Cerebellar cortex (tissue), 1 donor: ENCODE data around the gene DTHD1.

Source experiments
- DNase-seq: peaks from one replicate; pipeline ENCODE4 v3.0.0-alpha.2; 2015; ENCODE audit warnings: low spot score

The DTHD1 gene

GRCh38 chr4:36348403-36348938, 67.1 kb downstream of the DTHD1 start:
- DNase-seq = no peak

DNA sequence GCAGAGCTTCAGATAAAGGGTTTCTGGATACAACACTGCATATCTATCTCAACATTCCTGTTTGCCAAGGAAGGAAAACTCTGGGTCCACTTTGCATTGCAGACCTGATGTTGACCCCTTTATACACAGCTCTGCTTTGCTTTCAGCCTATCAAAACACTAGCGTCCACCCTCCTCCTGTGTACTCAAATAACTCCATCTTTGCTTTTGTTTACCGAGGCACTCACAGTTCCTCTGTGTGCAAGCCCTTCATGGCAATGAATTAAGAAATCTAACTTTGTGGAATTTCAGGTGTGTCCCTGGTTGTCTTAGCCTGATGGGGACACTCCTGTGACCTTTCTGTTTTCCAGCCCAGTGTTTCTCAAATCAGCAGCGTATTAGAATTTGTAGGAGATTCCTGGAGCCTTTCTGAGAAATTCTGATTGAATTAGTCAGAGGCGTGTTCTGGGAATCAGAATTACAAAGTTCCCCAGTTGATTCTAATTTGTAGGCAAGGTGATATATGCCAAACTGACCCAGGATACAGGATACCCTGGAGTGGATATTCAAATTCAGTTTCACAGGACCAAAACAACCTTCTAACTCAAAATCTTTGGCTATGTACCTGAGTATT, 68.6 kb downstream of the DTHD1 start:
- DNase-seq = no peak

- DNase-seq = peak; percentile 42
Observed at GRCh38 chr4:36351082-36351666, 69.8 kb downstream of the DTHD1 start.

DNA sequence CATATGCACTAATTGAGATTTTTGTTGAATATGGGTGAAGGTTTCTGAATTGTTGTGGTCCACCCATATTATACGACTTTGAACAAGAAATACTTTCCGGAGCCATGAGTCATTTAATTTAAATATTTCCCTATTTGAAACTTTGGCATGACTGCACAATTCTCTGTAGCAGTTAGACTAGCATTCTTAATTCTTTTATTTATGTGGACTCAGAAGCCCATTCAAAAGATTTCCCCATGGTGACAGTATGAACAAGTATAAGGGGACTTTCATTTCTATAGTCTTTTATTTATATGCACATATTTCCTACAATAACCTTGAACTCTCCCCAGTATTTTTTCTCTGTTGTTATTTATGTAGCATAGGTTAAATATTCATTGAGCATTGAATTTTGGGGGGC, 72.6 kb downstream of the DTHD1 start:
- no peak for DNase-seq

GRCh38 chr4:36358173-36358572, 76.8 kb downstream of the DTHD1 start:
- DNase-seq = no peak

DNA sequence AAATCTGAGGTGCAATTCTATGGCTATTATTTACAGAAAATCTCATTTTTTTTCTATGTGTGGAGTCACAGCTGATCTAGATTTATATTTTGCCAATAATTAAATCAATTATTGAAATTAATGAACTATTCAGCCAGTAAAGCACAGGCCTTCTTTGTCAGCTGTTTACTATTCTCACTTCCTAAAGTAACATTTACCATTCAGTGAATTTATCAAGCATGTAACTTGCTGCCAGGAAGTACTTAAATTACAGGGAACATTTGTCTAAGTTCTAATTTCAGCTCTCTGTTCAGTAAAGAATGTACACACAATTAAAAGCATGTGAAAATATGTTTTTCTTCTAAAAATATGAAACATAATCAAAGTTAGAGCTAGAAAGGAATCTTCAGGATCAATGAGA, 79.3 kb downstream of the DTHD1 start:
- DNase-seq = no peak

DNA sequence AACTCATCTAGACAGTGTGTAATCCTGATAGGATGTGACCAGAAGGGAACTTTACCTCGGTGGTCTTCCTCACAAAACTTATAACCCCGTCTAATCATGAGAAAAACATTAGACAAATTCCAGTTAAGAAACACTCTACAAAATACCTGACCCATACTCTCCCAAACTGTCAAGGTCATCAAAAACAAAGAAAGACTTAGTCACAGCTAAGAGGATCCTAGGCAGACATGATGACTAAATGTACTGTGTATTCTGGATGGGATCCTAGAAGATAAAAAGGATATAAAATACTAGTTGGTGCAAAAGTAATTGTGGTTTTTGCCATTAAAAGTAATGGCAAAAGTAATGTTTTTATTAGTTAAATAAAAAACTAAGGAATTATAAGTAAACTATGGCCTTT, 81.6 kb downstream of the DTHD1 start:
- no peak for DNase-seq

GRCh38 chr4:36374836-36375511, 93.6 kb downstream of the DTHD1 start:
- DNase-seq = no peak

- DNase-seq = no peak
Observed at GRCh38 chr4:36385951-36386571, 104.6 kb downstream of the DTHD1 start.

GRCh38 chr4:36386691-36387090, 105.3 kb downstream of the DTHD1 start:
- no peak for DNase-seq

GRCh38 chr4:36388710-36389109, 107.3 kb downstream of the DTHD1 start:
- no peak for DNase-seq

GRCh38 chr4:36391411-36391810, 110.0 kb downstream of the DTHD1 start:
- DNase-seq = no peak

GRCh38 chr4:36392024-36392423, 110.6 kb downstream of the DTHD1 start:
- DNase-seq = no peak

- no peak for DNase-seq
Observed at GRCh38 chr4:36392916-36393315, 111.5 kb downstream of the DTHD1 start.
